ENCODE data around the gene SLC1A2.
A peak's percentile ranks its signal among the peaks of the same experiment; 100 is the strongest.

Gene SLC1A2

GRCh38 chr11:35214792-35215193 lies 204.6 kb downstream of the SLC1A2 start:
- DNase-seq, result peak; percentile 14 to 63

DNA sequence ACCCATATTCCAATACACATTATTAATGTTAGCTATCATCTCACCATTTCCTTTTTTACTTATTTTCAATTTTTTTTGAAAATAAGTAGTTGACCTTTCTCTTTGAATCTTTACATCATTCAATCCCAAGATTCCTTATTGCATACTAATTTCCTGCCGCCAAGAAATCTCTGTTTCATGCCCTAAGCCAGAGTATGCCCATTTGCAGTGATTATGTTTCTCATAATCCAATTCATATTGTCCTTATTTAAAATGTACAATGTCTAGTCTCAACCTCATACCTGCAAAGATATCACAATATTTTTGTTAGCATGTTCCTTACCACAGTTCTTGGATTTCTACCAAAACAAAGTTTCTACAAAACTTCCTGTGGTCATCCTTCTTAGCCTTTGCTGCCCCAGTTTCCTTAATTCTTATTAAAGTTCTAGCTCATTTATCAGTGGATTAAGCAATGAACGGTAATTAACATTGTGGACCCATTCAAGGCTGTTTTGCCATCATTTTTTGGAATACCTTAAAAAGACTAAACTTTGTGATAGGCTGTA lies 205.1 kb downstream of the SLC1A2 start:
- DNase-seq, result no peak

- no peak for DNase-seq
Measured at GRCh38 chr11:35211952-35212351, 207.4 kb downstream of the SLC1A2 start.

- no peak for DNase-seq
Measured at GRCh38 chr11:35210876-35211546, 208.3 kb downstream of the SLC1A2 start.

DNA sequence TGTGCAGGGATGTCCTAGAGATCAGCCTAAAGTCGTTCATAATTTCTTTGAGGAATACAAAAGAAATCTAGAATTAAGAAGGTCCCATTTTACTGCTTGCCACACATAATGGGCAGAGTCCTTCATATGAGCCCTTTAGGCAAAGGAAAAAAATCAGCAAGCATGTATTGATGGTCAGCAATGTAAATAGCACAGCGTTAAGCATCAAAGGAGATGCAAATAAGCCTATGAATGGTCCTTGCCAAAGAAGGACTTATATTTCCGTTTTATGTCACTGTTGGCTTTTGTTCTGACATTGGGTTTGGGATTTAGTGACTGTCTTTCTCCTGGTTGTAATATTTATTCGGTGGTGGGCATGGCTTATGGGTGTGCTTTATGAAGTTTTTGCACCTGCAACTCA lies 210.6 kb downstream of the SLC1A2 start:
- DNase-seq, result no peak

- DNase-seq, result no peak
Measured at GRCh38 chr11:35207471-35208403, 211.6 kb downstream of the SLC1A2 start.

GRCh38 chr11:35206616-35207015 lies 212.7 kb downstream of the SLC1A2 start:
- no peak for DNase-seq

DNA sequence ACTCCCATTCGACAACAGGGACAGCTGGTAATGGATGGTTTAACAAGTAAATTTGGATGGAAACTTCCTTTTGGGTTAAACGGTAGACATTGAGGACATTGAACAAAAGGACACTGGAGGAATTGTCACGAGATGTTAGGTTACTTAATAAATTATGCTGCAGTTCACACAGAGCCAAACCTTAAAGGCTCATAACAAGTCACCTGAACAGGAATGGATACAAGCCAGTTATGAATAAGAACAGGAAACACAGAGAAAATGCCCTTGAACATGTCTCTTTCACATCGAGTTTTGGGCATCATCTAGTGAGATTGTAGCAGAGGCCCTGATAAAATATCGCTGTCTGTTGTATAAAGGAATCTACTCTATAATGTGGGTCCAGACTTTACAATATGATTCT lies 214.7 kb downstream of the SLC1A2 start:
- no peak for DNase-seq
